ENCODE data around the gene ANKRD24.
"Not testable (repeated sequence)": the region's sequence is repeated elsewhere in the genome, so short reads cannot be mapped to it uniquely, and the experiment has no call there.

The ANKRD24 gene

DNA sequence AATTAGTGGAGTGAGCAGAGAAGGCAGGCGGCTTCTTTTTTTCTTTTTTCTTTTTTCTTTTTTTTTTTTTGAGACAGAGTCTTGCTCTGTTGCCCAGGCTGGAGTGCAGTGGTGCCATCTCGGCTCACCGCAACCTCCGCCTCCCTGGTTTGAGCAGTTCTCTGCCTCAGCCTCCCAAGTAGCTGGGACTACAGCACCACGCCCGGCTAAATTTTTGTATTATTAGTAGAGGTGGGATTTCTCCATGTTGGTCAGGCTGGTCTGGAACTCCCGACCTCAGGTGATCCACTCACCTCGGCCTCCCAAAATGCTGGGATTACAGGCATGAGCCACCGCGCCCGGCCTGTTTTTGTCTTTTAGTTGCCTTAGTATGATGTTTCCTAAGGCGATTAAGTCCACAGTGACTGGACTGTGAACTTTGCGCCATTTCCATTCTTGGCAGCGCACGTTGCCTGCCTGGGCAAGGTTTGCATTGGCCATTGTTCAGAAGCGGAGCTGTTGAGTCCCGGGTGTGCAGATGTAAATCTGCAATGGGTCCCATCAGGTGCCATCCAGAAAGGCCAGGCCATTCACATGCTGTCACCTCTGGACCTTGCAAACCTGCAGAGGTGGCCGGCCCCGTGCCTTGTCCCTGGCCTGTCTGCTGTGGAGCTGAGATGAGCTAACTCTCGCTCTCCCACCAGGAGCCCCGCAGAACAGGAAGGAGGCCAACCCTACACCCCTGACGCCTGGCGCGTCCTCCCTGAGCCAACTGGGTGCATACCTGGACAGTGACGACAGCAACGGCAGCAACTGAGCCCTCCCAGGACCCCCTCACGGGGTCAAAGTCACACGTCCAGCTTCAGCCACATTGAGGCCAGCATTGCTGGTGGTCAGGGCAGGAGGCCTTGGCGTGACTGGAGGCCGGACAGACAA lies 85.7 kb downstream of the ANKRD24 start:
- no peak for DNase-seq (ENCODE audit: low read depth, low spot score)

DNA sequence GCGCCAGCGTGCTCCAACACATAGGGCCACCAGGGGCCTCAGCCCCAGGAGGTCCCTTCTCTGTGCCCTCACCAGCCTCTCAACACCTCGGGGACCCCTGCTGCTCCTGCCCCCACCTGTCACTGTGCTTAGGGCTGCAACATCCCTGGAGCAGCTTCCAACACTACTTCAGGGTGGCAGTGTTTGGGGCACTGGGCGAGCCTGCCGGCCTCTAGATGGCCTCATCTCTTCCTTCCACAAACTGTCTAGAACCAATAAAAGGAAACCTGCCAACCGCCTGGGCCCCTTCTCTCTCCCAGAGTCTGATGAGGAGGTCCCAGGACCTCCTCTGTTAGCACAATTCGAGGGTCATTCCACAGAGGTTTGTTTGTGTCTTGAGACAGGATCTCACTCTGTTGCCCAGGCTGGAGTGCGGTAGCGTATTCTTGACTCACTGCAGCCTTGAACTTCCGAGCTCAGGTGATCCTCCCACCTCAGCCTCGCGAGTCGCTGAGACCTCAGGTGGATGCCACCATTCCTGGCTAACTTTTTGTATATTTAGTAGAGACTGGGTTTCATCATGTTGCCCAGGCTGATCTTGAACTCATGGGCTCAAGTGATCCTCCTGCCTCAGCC lies 86.4 kb downstream of the ANKRD24 start:
- no peak for DNase-seq (ENCODE audit: low read depth, low spot score)

DNA sequence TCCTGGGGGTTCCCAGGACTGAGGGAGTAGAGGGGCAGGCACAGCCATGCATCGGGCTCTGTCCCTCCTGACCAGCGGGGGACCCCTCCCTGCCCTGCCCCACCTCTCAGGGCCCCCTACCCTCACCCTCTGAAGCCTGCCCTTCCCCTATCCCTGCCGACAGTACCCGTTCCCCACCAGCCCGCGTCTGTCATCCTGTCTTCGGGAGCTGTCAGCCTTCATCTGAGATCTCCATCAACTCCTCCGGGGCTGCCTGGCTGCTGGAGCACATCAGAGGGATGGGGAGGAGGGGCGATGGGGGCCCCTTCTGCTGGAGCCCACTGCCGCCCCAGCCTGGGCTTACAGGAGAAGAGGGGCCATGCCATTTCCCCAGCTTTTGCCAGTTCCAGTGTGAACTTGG lies 90.4 kb downstream of the ANKRD24 start:
- DNase-seq (ENCODE audit: low read depth, low spot score), result no peak

DNA sequence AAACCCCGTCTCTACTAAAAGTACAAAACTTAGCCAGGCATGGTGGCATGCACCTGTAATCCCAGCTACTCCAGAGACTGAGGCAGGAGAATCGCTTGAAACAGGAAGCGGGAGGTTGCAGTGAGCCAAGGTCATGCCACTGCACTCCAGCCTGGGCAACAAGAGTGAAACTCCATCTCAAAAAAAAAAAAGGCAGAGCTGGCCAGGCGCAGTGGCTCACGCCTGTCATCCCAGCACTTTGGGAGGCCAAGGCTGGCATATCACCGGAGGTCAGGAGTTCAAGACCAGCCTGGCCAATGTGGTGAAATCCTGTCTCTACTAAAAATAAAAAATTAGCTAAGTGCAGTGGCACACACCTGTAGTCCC lies 91.8 kb downstream of the ANKRD24 start:
- DNase-seq (ENCODE audit: low read depth, low spot score), result not testable (repeated sequence)
